K562 (cell line): ENCODE data around the gene PRR30. TPM values are rescaled to one million over a fixed set of nuclear protein-coding genes. Genes with fewer than 3 reads are reported as not detected.
A peak's percentile ranks its signal among the peaks of the same experiment; 100 is the strongest.

Experiments
- ATAC-seq: fragments of 200-7000 bp; cut with Tn5 transposase; 3 replicates; pipeline ENCODE4 v1.9.1; 2020; ENCODE audit warnings: moderate library complexity
- BruUV-seq: library from RNA; stranded (reverse); fragments of 400-500 nt; replicated peaks from 2 replicates; lab custom pipeline; 2021; lab: Mats Ljungman, UMichigan
- CTCF ChIA-PET: fragments of 300-600 bp; formaldehyde crosslinking; extraction: SDS; loops from one replicate; lab custom pipeline; 2021; ENCODE audit warnings: low intra/inter-chr PET ratio; lab: Yijun Ruan, JAX
- POLR2A ChIA-PET: fragments of 300-600, 350-650 bp; sonication (Branson Sonifier 250); formaldehyde crosslinking; extraction: SDS; loops from one replicate; lab custom pipeline; 2021; ENCODE audit warnings: antibody characterized with exemption, inconsistent platforms; lab: Yijun Ruan, JAX
- DNase-seq, 4 experiments: peaks; one replicate each; pipeline versions ENCODE4 v3.0.0 to v3.0.0-alpha.2; 2011 to 2018; ENCODE audit warnings: low spot score in 3 of 4, mixed read lengths in 3 of 4; ENCODE audit errors: extremely low read depth in 1 of 4
- FAIRE-seq: peaks from 2 replicates; lab custom pipeline; 2011; peaks lifted over from hg19 to GRCh38; lab: Jason Lieb, UNC
- H2AFZ ChIP-seq: 2 replicates; pipeline ENCODE4 v1.6.0; 2011; ENCODE audit warnings: low read depth, low read length, control low read depth, inconsistent platforms
- H3K27ac ChIP-seq: fragments of 200-600 bp; 3 replicates; pipeline ENCODE4 v1.8.0; 2011; ENCODE audit warnings: low read depth, mild to moderate bottlenecking, control low read depth, inconsistent platforms, low read length, moderate library complexity, mixed read lengths; ENCODE audit errors: extremely low read depth
- H3K27me3 ChIP-seq, 2 experiments: fragments of 300-600 bp in 1 of 2; 2 replicates in 1 of 2; 3 replicates in 1 of 2; pipeline versions ENCODE4 v1.6.0 to v1.8.0; 2011; ENCODE audit warnings: inconsistent platforms in 2 of 2, low read length in 2 of 2, mild to moderate bottlenecking in 1 of 2, mixed read lengths in 1 of 2, moderate library complexity in 1 of 2; ENCODE audit not compliant: control insufficient read depth in 2 of 2, insufficient read depth in 2 of 2
- H3K36me3 ChIP-seq: fragments of 300-600 bp; 3 replicates; pipeline ENCODE4 v1.8.0; 2011; ENCODE audit warnings: mild to moderate bottlenecking, low read length, inconsistent platforms; ENCODE audit not compliant: control insufficient read depth, insufficient read depth
- H3K4me1 ChIP-seq, 2 experiments: fragments of 200-600 bp in 1 of 2; replicated peaks in 1 of 2; 2 replicates in 1 of 2; 3 replicates in 1 of 2; pipeline versions ENCODE4 v1.5.1 to v1.8.0; 2011; ENCODE audit warnings: inconsistent platforms in 2 of 2, low read length in 2 of 2, mild to moderate bottlenecking in 1 of 2, mixed read lengths in 1 of 2, moderate library complexity in 1 of 2; ENCODE audit not compliant: control insufficient read depth in 2 of 2, insufficient read depth in 2 of 2
- H3K4me2 ChIP-seq: 2 replicates; pipeline ENCODE4 v1.6.1; 2011; ENCODE audit warnings: low read length, control low read depth, inconsistent platforms, mixed read lengths; ENCODE audit not compliant: insufficient read depth
- H3K4me3 ChIP-seq: fragments of 200-600 bp; sonication (generic), shearing (Covaris generic); 2 replicates; pipeline ENCODE4 v1.5.1; 2016; ENCODE audit warnings: control low read depth, inconsistent platforms
- H3K79me2 ChIP-seq: fragments of 200-600 bp; 3 replicates; pipeline ENCODE4 v1.8.0; 2011; ENCODE audit warnings: low read length, inconsistent platforms; ENCODE audit not compliant: control insufficient read depth, insufficient read depth
- H3K9ac ChIP-seq, 2 experiments: 2 replicates each; pipeline versions ENCODE4 v1.6.0 to v1.6.1; 2011; ENCODE audit warnings: low read depth in 2 of 2, low read length in 2 of 2, control low read depth in 1 of 2, inconsistent platforms in 1 of 2, mild to moderate bottlenecking in 1 of 2, mixed read lengths in 1 of 2; ENCODE audit not compliant: insufficient read depth in 1 of 2
- H3K9me1 ChIP-seq: one replicate; pipeline ENCODE4 v1.6.0; 2011; ENCODE audit warnings: inconsistent platforms, mild to moderate bottlenecking, low read length, moderate library complexity; ENCODE audit not compliant: control insufficient read depth, insufficient read depth
- H3K9me3 ChIP-seq: replicated peaks from 2 replicates; pipeline ENCODE4 v1.5.1; 2011; ENCODE audit warnings: low read depth, low read length, inconsistent platforms; ENCODE audit not compliant: control insufficient read depth, insufficient read depth
- H4K20me1 ChIP-seq: replicated peaks from 2 replicates; pipeline ENCODE4 v1.6.1; 2011; ENCODE audit warnings: low read length, inconsistent platforms, mixed read lengths; ENCODE audit not compliant: control insufficient read depth, insufficient read depth
- KAT7 ChIP-seq: sonication (generic); formaldehyde crosslinking; IDR thresholded peaks from 2 replicates; pipeline ENCODE4 v1.8.0; 2022; ENCODE audit warnings: missing genetic modification reagents, mild to moderate bottlenecking, borderline replicate concordance
- ZKSCAN8 ChIP-seq: fragments of 200-800 bp; sonication (Bioruptor generic); IDR thresholded peaks from 2 replicates; pipeline ENCODE4 v1.6.1; 2016; ENCODE audit warnings: missing genetic modification characterization, missing compliant biosample characterization
- WGBS: fragments of 100-300 bp; shearing (Covaris generic); methylation state at CpG from one replicate; pipeline ENCODE4 v1.1.6; 2016; ENCODE audit warnings: low coverage, mixed read lengths; ENCODE audit not compliant: insufficient coverage; ENCODE audit errors: missing lambda C conversion rate; 5-methylcytosine and 5-hydroxymethylcytosine counted together
- in situ Hi-C: fragments of 300-500 bp; cut with MboI; formaldehyde crosslinking; loops from 4 replicates; pipeline ENCODE4 v1.15.0; 2018; ENCODE audit warnings: inconsistent platforms, mixed read lengths
- intact Hi-C: fragments of 100-400 bp; cut with micrococcal nuclease; formaldehyde crosslinking; loops from 2 replicates; pipeline ENCODE4 v1.14.2; 2022
- polyA plus RNA-seq, 8 experiments: library from polyadenylated mRNA; depleted of rRNA in 4 of 8; stranded (reverse) in 5 of 8; unstranded in 3 of 8; fragments of >200 nt; fragmentation: Nextera tagmentation in 2 of 8; fragmentation: Illumina TruSeq in 1 of 8; extraction: Ambion mirVana in 2 of 8; extraction: Trizol in 1 of 8; gene quantifications; 2 replicates each; pipeline versions ENCODE4 v1.2.1 to v1.2.3, GENCODE V29; 2011 to 2014; ENCODE audit warnings: inconsistent platforms in 1 of 8, missing spikeins in 1 of 8
- total RNA-seq, 7 experiments: library from RNA; depleted of rRNA in 6 of 7; stranded (reverse); fragments of >200 nt in 6 of 7; fragmentation: Illumina TruSeq in 2 of 7; extraction: Trizol in 2 of 7; gene quantifications; 2 replicates each; pipeline versions ENCODE4 v1.2.1 to v1.2.3, GENCODE V29; 2011 to 2021; ENCODE audit warnings: low replicate concordance in 1 of 7
- TF ChIP-seq, protein P1 (sequence below): fragments of 200-800 bp; sonication (Bioruptor generic); IDR thresholded peaks from 2 replicates; pipeline ENCODE4 v1.6.1; 2016; ENCODE audit warnings: missing genetic modification characterization, missing compliant biosample characterization

PRR30 gene
- total and polyA plus RNA-seq, 9 of the 15 experiments (the other 6 are each of a cell fraction or from before 2014, with no cell fraction given): not detected

DNA sequence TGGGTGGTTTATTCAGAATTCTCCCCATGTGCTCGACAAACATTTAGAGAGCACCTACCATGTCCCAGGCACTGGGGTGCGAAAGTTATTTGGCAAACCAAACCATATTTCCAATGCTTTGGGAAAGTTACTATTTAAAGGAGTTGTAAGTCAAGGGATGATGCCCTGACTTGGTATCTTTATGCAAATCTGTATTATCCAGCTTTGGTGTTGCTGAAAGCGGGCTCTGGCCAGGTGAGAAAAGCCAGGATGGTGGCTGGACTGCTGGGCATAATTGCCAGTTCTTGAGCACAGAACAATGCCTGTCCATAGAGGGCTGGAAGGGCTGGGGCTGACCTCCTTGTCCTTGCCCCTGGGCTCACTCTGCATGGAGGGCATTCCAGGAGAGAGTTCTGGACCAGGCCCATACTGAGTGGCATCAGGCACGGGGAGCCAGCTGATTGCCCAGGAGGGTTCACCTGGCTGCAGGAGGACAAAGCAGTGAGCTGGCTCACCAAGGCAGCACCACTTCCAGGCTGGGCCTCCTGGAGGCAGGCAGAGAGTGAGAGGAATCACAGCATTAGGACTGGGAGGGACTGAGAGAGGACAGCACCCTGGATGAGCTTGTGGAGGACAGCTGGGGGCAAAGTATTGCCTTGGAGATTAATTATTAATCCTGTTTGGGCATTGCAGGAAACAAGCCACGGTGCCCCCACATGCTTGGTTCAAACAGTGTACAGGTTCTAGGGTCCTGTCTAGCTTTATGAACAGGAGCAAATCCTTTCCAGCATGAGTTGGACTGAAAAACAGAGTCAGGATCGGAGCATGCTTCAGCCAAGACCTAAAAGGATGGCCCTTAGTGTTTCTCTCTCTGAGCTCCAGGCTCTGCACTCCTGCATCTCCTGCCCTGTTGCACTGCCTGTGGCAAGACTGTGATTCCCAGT lies 45.5 kb downstream of the PRR30 start:
- POLR2A ChIA-PET: interaction anchor here (0.5 to 3.6 kb wide), 4 partner anchors 12 to 531 kb away, joined by 3 to 11 read pairs (median 4); no protein-coding TSS in a partner anchor
- ATAC-seq (no peak), DNase-seq (no peak), FAIRE-seq (no peak)
- CTCF ChIA-PET: no interaction called here
- in situ Hi-C loops: no loop called here
- TF ChIP-seq, protein P1, sequence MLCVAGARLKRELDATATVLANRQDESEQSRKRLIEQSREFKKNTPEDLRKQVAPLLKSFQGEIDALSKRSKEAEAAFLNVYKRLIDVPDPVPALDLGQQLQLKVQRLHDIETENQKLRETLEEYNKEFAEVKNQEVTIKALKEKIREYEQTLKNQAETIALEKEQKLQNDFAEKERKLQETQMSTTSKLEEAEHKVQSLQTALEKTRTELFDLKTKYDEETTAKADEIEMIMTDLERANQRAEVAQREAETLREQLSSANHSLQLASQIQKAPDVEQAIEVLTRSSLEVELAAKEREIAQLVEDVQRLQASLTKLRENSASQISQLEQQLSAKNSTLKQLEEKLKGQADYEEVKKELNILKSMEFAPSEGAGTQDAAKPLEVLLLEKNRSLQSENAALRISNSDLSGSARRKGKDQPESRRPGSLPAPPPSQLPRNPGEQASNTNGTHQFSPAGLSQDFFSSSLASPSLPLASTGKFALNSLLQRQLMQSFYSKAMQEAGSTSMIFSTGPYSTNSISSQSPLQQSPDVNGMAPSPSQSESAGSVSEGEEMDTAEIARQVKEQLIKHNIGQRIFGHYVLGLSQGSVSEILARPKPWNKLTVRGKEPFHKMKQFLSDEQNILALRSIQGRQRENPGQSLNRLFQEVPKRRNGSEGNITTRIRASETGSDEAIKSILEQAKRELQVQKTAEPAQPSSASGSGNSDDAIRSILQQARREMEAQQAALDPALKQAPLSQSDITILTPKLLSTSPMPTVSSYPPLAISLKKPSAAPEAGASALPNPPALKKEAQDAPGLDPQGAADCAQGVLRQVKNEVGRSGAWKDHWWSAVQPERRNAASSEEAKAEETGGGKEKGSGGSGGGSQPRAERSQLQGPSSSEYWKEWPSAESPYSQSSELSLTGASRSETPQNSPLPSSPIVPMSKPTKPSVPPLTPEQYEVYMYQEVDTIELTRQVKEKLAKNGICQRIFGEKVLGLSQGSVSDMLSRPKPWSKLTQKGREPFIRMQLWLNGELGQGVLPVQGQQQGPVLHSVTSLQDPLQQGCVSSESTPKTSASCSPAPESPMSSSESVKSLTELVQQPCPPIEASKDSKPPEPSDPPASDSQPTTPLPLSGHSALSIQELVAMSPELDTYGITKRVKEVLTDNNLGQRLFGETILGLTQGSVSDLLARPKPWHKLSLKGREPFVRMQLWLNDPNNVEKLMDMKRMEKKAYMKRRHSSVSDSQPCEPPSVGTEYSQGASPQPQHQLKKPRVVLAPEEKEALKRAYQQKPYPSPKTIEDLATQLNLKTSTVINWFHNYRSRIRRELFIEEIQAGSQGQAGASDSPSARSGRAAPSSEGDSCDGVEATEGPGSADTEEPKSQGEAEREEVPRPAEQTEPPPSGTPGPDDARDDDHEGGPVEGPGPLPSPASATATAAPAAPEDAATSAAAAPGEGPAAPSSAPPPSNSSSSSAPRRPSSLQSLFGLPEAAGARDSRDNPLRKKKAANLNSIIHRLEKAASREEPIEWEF (CRISPR knock-in tag): 0 out of 2 replicates have a peak, but pooled peaks have one; percentile 61
- TF ChIP-seq ZKSCAN8 (CRISPR knock-in tag): no peak
- TF ChIP-seq KAT7: 0 out of 2 replicates have a peak, but pooled peaks have one; percentile 19
- H3K9me1 ChIP-seq: no peaks in the 10 kb centered on the region
- H3K9ac ChIP-seq: peak overlapping the region; percentile 35 to 72
- no peaks in the 10 kb centered on the region for H4K20me1 ChIP-seq
- no peaks in the 10 kb centered on the region for H3K27me3 ChIP-seq
- intact Hi-C loops: no loop called here
- BruUV-seq: no TSS peak
- no peak overlapping the region; the same call in 1 of the 2 replicates for H3K4me2 ChIP-seq
- H3K4me1 ChIP-seq: peaks cover 46 to 53% of the 10 kb centered on the region in 2 experiments
- H3K9me3 ChIP-seq: no peaks in the 10 kb centered on the region
- H3K27ac ChIP-seq: peak overlapping the region; percentile 69
- no peaks in the 10 kb centered on the region; the same call in 2 of the 3 replicates for H3K36me3 ChIP-seq
- WGBS: 83% methylated on average over 6 of the region's 6 CpGs
- H2AFZ ChIP-seq: peak overlapping the region; percentile 94
- H3K79me2 ChIP-seq: peaks cover 5% of the 10 kb centered on the region; the same call in 2 of the 3 replicates
- no peak overlapping the region for H3K4me3 ChIP-seq
